8988T (cell line): ENCODE data around the gene CATSPERE.
"Not testable (repeated sequence)": the region's sequence is repeated elsewhere in the genome, so short reads cannot be mapped to it uniquely, and the experiment has no call there.

ENCODE experiments used
- DNase-seq: peaks from one replicate; pipeline ENCODE4 v3.0.0; 2011

The CATSPERE gene

GRCh38 chr1:244640917-244641316 is 179.8 kb downstream of the CATSPERE start:
- no peak for DNase-seq

- DNase-seq: no peak
Observed at GRCh38 chr1:244642526-244642925, 181.5 kb downstream of the CATSPERE start.

- DNase-seq: no peak
Observed at GRCh38 chr1:244642988-244643387, 181.9 kb downstream of the CATSPERE start.

GRCh38 chr1:244645414-244645813 is 184.3 kb downstream of the CATSPERE start:
- DNase-seq: no peak

- DNase-seq: no peak
Observed at GRCh38 chr1:244645890-244646289, 184.8 kb downstream of the CATSPERE start.

DNA sequence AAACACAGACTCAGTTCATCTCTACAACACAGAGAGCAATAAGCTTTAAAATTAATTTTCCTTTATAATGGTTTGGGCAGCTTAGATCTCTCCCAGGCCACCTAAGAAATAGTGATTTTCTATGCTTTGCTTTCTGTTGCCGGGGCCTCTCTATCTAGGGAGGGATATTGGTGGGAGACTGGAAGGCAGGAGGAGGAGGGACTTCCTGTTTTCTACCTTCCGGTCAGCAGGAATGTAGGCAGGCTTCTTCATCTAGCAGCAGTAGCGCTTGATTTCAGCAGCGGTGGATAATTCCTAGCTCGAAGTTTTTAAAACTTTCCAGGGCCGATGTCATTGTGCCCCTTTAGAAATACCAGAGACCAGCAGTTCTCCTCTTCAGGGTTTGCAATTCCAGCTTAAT is 186.7 kb downstream of the CATSPERE start:
- no peak for DNase-seq

DNA sequence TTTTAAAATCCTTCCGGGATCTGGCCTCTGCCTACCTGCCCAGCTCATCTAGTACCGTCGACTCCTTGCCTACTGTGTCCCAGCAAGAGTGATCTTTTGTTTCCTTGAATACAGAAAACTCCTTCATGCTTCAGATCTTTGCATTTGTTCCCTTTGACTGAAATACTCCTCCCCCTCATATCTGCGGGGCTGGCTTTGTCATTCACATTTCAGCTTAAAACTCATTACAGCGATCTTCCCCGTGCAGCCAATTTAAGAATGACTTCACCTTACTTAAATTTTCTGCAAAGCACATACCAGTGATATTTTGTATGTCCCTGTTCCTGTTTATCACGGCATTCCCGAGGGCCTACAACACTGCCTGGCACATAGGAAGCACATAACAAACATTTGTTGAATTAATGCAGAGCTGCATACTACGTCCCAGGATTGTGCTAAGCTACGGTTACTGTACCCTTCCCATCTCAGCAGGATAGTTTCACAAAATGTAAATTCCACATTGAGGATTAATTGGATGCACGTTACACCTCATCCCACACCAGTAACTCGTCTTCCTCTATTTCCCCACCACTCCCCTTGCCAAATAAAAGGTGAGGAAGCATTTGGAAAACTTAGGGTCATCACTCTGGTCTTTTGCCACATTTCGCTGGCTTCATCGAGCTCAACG is 191.0 kb downstream of the CATSPERE start:
- DNase-seq: no peak

GRCh38 chr1:244652623-244653438 is 191.8 kb downstream of the CATSPERE start, which contains the start of gene DESI2:
DESI2 (plus strand) TSS chr1:244653126; CDS start chr1:244653314, 188 bp downstream.
- peak; percentile 95 for DNase-seq

DNA sequence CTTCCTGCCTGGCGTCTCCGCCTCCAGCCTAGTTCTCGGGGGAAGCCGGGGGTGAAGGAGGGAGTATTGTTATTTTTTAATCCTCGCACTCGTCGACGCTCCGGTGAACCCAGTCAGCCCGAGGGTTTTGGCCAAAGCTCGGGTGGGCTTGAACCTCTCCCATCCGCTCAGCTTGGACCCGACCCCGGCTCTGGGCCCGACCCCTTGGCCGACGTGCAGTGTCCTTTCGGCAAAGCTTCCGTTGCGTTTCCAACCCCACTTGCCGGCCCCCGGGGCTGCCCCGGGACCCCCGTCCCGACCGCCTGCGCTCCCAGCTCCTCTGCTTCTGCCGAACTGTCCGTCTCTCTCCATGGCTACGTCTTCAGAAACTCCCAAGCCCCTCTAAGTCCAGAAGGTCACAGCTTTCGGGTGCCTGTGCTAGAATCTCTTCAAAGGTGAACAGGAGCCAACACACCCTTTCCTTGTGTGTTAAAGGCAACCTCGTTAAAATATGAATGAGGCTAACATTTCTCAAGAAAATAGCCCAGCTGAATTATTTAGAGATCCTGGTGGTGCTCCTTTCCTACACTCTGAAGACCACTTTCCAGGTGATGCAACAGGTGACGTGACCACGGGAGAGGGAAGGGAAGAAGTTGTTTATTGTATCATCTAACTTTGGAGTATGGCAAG is 192.5 kb downstream of the CATSPERE start:
- no peak for DNase-seq

DNA sequence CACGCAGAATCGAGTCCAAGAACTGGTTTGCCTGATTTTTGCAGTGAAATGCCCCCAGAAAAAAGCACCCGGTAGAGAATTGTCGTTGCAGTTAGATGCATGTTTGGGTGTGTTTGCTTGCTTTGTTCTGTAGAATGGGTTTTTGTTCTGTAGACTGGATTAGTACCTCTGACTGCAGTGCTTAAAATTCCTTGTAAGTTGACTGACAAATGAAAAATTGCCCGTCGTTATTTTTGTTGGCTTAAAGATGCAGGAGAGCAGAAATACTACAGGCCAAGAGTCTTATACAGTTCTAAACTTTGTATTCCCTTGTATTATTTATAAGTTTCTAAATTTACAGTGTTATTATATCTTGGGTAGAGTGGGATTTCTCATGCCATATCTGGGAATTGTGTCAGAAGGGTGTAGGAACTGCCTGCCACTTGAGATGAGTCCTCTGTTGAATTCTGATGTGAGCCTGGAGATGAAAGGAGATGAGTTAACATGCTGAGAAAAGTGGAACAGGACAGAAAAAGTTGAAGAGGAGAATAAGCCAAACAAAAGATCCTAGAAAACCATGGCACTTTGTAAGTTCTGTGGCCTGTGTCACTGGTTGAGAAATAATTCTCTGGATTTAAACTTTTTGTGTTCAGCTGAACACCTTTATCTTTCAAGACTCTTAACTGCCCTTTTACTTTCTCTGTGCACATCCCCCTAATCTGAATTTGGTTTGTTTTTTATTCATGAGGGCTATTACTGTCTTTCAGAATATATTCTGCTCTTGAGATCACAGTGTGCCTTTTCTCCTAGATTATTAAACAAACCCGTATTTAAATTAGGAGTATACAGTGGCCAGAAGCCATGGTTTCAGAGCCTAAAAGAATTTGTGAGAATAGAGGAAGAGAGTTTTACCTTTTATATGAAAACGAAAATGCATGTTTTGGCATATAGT is 193.3 kb downstream of the CATSPERE start:
- no peak for DNase-seq

DNA sequence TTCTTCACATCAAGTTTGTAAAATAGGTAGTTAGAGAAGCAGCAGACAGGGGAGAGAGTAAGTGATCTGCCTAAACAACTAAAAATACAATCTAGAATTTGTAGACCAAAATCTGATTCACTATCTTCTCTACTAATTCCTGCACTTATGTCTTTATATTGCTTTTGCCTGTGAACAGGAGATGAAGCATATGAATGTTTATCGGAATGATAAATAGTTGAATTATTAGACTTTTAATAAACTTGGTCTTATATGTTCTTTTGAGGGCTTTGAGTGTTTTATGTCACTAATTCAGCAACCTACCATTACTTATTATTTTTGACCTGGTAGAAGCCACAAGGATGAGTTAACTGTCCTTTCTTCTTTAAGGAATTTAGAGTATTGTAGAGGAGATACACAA is 194.1 kb downstream of the CATSPERE start:
- DNase-seq: no peak

- DNase-seq: no peak
Observed at GRCh38 chr1:244657421-244657820, 196.3 kb downstream of the CATSPERE start.

- DNase-seq: no peak
Observed at GRCh38 chr1:244659694-244660093, 198.6 kb downstream of the CATSPERE start.

DNA sequence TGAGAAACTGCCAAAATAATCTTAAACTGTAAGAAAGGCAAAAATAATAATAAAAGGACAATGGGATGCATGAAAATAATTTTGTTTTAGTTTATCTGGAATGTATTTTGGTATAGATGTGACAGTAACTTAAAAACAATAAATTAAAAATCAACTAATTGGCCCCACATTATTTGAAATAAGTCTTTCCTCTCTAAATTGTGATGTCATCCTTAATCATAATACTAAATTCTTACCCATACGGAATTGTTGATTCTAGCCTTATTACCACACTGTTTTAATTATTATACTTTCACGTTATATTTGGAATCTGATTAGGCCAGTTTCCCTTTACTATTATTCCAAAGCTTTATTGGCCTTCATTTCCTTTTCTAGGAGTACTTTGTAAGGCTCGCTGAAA is 199.5 kb downstream of the CATSPERE start:
- no peak for DNase-seq

GRCh38 chr1:244661569-244662312 is 200.7 kb downstream of the CATSPERE start:
- DNase-seq: not testable (repeated sequence)

DNA sequence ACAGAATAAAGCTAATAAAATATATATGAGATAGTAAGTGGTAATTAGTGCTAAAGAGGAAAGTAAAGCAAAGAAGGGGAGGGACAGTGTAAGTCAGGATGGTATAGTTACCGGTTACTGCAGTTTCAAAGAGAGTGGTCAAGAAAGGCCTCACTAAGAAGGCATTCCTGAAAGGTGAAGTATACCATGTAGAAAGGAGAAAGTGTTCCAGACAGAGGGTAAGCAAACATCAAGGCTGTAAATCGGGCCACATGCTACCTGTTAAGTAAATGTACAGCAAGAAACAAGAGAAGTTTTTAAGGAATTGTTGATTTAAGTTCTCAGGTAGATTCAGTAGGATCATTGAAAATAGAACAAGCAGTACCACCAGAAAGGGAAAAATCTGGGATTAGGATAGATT is 201.5 kb downstream of the CATSPERE start:
- DNase-seq: no peak

DNA sequence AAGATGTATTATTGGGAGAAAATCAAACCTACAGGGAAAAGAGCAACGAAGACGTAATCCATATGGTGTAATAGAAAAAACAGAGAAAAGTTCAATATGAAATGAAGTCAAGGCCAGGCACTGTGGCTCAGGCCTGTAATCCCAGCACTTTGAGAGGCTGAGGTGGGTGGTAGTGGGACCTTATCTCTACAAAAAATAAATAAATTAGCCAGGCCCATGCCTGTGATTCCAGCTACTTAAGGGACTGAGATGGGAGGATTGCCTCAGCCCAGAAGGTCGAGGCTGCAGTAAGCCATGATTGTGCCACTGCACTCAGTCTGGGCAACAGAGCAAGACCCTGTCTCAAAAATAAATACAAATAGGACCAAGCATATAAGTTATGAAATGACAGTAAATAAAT is 203.3 kb downstream of the CATSPERE start:
- no peak for DNase-seq

- no peak for DNase-seq
Observed at GRCh38 chr1:244665771-244666217, 204.7 kb downstream of the CATSPERE start.

DNA sequence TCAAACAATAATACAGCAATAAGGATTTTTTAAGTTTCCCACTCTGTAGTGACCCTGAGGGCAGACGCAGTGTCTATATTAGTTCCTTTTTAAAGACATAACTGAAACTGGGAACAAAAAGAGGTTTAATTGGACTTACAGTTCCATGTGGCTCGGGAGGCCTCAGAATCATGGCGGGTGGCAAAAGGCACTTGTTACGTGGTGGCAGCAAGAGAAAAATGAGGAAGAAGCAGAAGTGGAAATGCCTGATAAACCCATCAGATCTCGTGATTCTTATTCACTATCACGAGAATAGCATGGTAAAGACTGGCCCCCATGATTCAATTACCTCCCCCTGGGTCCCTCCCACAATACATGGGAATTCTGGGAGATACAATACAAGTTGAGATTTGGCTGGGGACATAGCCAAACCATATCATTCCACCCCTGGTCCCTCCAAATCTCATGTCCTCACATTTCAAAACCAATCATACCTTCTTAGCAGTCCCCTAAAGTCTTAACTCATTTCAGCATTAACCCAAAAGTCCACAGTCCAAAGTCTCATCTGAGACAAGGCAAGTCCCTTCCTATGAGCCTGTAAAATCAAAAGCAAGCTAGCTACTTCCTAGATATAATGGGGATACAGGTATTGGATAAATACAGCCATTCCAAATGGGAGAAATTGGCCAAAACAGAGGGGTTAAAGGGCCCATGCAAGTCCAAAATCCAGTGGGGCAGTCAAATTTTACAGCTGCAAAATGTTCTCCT is 205.8 kb downstream of the CATSPERE start:
- not testable (repeated sequence) for DNase-seq

DNA sequence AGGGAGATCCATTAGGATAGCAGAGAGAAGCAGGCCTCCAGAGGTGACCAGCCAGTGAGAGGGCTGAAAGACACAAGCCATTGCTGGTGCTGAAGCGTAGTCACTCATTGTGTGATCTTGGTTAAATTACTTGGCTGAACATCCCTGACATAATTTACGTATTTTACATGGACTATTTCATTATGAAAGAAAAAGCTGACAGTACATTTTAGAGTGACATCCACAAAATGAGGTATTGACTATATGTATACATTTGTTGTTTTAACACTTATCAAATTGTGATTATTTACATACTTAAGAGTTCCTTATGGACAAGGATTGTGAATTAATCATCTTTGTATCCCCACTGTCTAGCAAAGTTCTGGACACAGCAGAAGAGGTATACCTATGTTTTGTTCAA is 206.7 kb downstream of the CATSPERE start:
- DNase-seq: no peak
